Heart left ventricle (tissue), 16 donors: ENCODE results near the gene NKAIN4. TPM values are rescaled to one million over a fixed set of nuclear protein-coding genes. Genes with fewer than 3 reads are reported as not detected.

Experiments
- ATAC-seq, 4 donors: fragments of 200-7000 bp; cut with Tn5 transposase; one replicate each; pipeline ENCODE4 v1.9.1; 2020 to 2022; ENCODE audit warnings: moderate library complexity in 4 of 4, mild to moderate bottlenecking in 3 of 4, moderate number of reproducible peaks in 1 of 4
- DNase-seq, 5 donors: peaks; one replicate each; pipeline ENCODE4 v3.0.0-alpha.2; 2020
- H3K27ac ChIP-seq, 12 donors: fragments of 200-600 bp; sonication (generic) in 4 of 12; one replicate each; pipeline versions ENCODE4 v1.5.0 to v1.8.0; 2016 to 2022; ENCODE audit warnings: mild to moderate bottlenecking in 2 of 12
- H3K27me3 ChIP-seq, 9 donors: fragments of 200-600 bp; sonication (generic) in 2 of 9; one replicate each; pipeline versions ENCODE4 v1.5.1 to v1.8.0; 2016 to 2022; ENCODE audit warnings: mild to moderate bottlenecking in 3 of 9
- H3K36me3 ChIP-seq, 9 donors: fragments of 200-600 bp; sonication (generic) in 2 of 9; one replicate each; pipeline versions ENCODE4 v1.5.0 to v1.8.0; 2018 to 2022; ENCODE audit warnings: mild to moderate bottlenecking in 2 of 9
- H3K4me1 ChIP-seq, 12 donors: fragments of 200-600 bp; sonication (generic) in 4 of 12; one replicate each; pipeline versions ENCODE4 v1.5.0 to v1.8.0; 2016 to 2022; ENCODE audit warnings: mild to moderate bottlenecking in 3 of 12
- H3K4me3 ChIP-seq, 12 donors: fragments of 200-600 bp; sonication (generic) in 4 of 12; one replicate each; pipeline versions ENCODE4 v1.5.0 to v1.8.0; 2017 to 2022; ENCODE audit warnings: mild to moderate bottlenecking in 9 of 12, moderate library complexity in 4 of 12
- H3K9me3 ChIP-seq, 12 donors: fragments of 200-600 bp; sonication (generic) in 4 of 12; one replicate each; pipeline versions ENCODE4 v1.5.0 to v1.8.0; 2016 to 2022; ENCODE audit warnings: mild to moderate bottlenecking in 1 of 12
- POLR2A ChIP-seq, 2 donors: fragments of 450-650 bp; IDR thresholded peaks; one replicate each; pipeline ENCODE4 v1.6.1; 2017; ENCODE audit warnings: antibody characterized with exemption in 2 of 2, mild to moderate bottlenecking in 2 of 2, moderate library complexity in 2 of 2
- WGBS, 4 donors: extraction: QIAGEN DNeasy Blood & Tissue Kit in 2 of 4; methylation state at CpG; one replicate each; pipeline versions ENCODE4 v1.1.5 to v1.1.7; 2013 to 2018; 5-methylcytosine and 5-hydroxymethylcytosine counted together
- intact Hi-C, 10 donors: fragments of 100-400 bp; cut with DNase I; formaldehyde crosslinking; loops; one replicate each; pipeline versions ENCODE4 v1.11.1 to v1.14.2; 2022
- polyA plus RNA-seq, 2 donors: library from polyadenylated mRNA; stranded (reverse); fragments of 200-250 nt; gene quantifications; one replicate each; pipeline ENCODE4 v1.2.3, GENCODE V29; 2013
- total RNA-seq, 9 donors: library from RNA; depleted of rRNA in 2 of 9; stranded (reverse); fragments of >200 nt in 2 of 9; fragmentation: NEBNext Ultra II Directional in 3 of 9; extraction: Animal tissue kit (Norgen Biotek cat#: 25700) in 3 of 9; gene quantifications; one replicate each; pipeline versions ENCODE4 v1.1.0 to v1.2.4, GENCODE V29; 2016 to 2023
- TF ChIP-seq, protein P1 (sequence below), 12 donors: fragments of 200-600 bp; sonication (generic) in 4 of 12; IDR thresholded peaks; one replicate each; pipeline versions ENCODE4 v1.5.0 to v1.8.0; 2018 to 2022; ENCODE audit warnings: antibody characterized with exemption in 12 of 12, mild to moderate bottlenecking in 5 of 12
- donor health status: ischemic (EF 13 %, LVEDD 7.1; RV severe dilation, severe dysfunction).
- donor health status: healthy with polysubstance abuse.
- donor health status: DM: no; HTN: yes; CAD: no.
- donor health status: DM: no; HTN: no; CAD: no.
- donor health status: ischemic (EF 25% LVEDD 6.9; RV normal size, moderate dysfunction).
- donor health status: ischemic (EF 25% LVEDD 5.7; RV mildly dilated, moderate dysfunction).
- donor health status: healthy.
- donor health status: DM: yes; HTN: yes; CAD: no.
- donor health status: ischemic (EF 35%, LVEDD 5.7; RV mildly dilated, moderate dysfunction).
- donor health status: nonischemic (EF 11% LVEDD 7.7; RV severe dilation, severe dysfunction).
- donor health status: DM: yes; HTN: yes; CAD: no.
- donor health status: PGD.
- donor health status: ischemic (EF 29% LVEDD 5.4; RV normal size, mild dysfunction).
- donor health status: nonischemic (EF 23%, LVEDD 6.1; RV moderate dilation, normal function).

The NKAIN4 gene
- total and polyA plus RNA-seq, 11 donors, result not detected

DNA sequence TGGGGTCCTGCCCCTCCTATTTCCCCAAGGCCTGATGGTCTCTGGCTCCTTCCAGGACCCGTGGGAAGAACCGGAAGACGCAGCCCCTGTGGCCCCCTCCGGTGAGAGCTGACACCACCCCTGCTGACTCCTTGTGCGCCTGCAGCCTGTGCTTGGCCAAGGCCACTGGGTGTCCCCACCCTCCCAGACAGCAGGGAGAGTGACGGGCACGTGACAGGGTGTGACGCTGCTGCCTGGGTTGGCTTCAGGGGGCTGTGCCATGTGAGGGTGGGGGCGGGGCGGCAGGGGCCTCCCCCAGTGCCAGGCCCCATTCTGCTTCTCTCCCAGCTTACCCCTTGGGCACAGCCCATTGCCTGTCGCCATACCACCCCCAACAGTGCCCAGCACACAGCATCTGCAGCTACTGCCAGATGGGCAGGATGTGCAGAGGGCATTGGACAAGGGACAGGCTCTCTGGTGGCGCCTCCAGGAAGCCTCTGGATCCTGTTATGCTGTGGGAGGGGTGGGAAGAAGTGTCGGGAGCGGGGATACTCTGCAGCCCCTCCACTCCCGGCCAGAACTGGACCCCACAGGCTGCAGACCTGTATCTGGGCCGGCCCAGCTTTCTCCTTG is 15.6 kb downstream of the NKAIN4 start:
- intact Hi-C loops, result loop anchor here in 1 of 10 donors (10.0 kb wide), 1 partner anchor 184 kb away; no protein-coding TSS in a partner anchor
- H3K27ac ChIP-seq, result no peak overlapping the region
- peaks cover 0 to 22% (median 5%) of the 10 kb centered on the region in 9 donors for H3K27me3 ChIP-seq
- ATAC-seq (peak in 2 of 4 donors; percentile 11 to 40), DNase-seq (no peak)
- H3K4me1 ChIP-seq, result peaks cover 0 to 3% (median 0%) of the 10 kb centered on the region in 12 donors
- TF ChIP-seq, protein P1, sequence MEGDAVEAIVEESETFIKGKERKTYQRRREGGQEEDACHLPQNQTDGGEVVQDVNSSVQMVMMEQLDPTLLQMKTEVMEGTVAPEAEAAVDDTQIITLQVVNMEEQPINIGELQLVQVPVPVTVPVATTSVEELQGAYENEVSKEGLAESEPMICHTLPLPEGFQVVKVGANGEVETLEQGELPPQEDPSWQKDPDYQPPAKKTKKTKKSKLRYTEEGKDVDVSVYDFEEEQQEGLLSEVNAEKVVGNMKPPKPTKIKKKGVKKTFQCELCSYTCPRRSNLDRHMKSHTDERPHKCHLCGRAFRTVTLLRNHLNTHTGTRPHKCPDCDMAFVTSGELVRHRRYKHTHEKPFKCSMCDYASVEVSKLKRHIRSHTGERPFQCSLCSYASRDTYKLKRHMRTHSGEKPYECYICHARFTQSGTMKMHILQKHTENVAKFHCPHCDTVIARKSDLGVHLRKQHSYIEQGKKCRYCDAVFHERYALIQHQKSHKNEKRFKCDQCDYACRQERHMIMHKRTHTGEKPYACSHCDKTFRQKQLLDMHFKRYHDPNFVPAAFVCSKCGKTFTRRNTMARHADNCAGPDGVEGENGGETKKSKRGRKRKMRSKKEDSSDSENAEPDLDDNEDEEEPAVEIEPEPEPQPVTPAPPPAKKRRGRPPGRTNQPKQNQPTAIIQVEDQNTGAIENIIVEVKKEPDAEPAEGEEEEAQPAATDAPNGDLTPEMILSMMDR (IDR thresholded peaks at IDR 0.05), result peak in 1 of 12 donors; percentile 12
- TF ChIP-seq POLR2A (IDR thresholded peaks at IDR 0.05), result no peak
- H3K4me3 ChIP-seq, result no peak overlapping the region
- H3K36me3 ChIP-seq, result no peaks in the 10 kb centered on the region
- 43 to 55% (median 45%) methylated on average over 7 to 16 of the region's 16 CpGs for WGBS, 4 donors
- H3K9me3 ChIP-seq, result no peaks in the 10 kb centered on the region

DNA sequence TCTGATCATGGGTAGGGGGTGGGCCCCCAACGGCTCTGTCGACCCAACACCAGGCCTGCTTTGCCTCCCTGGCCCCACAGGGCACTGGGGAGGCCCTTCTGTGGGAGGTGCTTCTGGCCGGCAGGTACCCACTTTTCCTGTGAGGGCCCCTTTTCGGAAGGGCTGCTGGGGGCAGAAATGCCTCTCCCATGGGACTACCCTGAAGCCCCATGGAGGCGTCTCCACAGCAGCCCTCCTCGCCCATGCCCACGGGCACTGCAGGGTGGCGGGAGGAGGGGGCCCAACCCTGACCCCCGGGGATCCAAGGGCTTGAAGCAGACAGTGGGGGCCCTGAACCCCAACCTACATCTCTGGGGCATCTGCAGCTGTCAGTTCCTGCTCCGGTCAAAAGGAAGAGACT is 16.2 kb downstream of the NKAIN4 start:
- 69 to 80% (median 77%) methylated on average over 5 to 10 of the region's 10 CpGs for whole genome bisulfite sequencing, 4 donors
- intact Hi-C loops, result loop anchor here in 1 of 10 donors (10.0 kb wide), 1 partner anchor 183 kb away; no protein-coding TSS in a partner anchor
- ATAC-seq (no peak), DNase-seq (no peak)
- no peak overlapping the region for H3K4me3 ChIP-seq
- H3K9me3 ChIP-seq, result no peaks in the 10 kb centered on the region
- no peaks in the 10 kb centered on the region for H3K36me3 ChIP-seq
- no peak for TF ChIP-seq POLR2A (IDR thresholded peaks at IDR 0.05)
- TF ChIP-seq, protein P1 (IDR thresholded peaks at IDR 0.05), result no peak
- peaks cover 0 to 20% (median 5%) of the 10 kb centered on the region in 9 donors for H3K27me3 ChIP-seq
- H3K27ac ChIP-seq, result no peak overlapping the region
- peaks cover 0 to 3% (median 0%) of the 10 kb centered on the region in 12 donors for H3K4me1 ChIP-seq

DNA sequence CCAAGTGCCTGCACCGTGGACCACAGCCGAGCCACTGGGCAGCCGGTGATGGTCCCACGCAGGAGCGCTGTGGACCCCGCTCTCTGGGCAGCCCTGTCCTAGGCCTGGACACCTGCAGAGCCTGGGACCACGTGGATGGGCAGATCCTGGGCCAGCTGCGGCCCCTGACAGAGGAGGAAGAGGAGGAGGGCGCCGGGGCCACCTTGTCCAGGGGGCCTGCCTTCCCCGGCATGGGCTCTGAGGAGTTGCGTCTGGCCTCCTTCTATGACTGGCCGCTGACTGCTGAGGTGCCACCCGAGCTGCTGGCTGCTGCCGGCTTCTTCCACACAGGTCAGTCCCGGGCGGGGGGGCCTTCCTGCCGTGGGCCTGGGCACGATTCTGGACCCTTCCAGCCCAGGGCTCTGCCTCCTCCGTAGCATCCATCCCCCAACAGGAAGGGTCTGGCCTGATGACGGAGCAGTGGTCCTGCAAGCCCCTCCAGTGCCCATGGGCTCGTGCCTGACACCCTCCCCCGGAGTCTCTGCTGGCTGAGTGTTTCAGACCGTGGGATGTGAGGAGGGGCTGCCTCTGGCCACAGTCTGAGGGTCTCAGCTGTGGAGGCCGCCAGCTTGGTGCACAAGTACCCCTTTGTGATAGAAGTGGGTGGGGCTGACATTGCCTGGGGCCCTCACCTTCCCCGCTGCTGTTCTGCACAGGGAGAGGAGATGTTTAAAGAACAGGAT is 18.0 kb downstream of the NKAIN4 start:
- Histone ChIP-seq H3K9me3 (no peaks in the 10 kb centered on the region), H3K36me3 (no peaks in the 10 kb centered on the region), H3K4me3 (no peak overlapping the region), H3K27ac (no peak overlapping the region), H3K27me3 (peaks cover 0 to 26% (median 5%) of the 10 kb centered on the region in 9 donors), H3K4me1 (peaks cover 0 to 3% (median 0%) of the 10 kb centered on the region in 12 donors)
- DNase-seq (no peak), ATAC-seq (no peak)
- intact Hi-C loops, result loop anchor here in 1 of 10 donors (10.0 kb wide), 1 partner anchor 181 kb away; no protein-coding TSS in a partner anchor
- TF ChIP-seq, protein P1 (IDR thresholded peaks at IDR 0.05), result no peak
- no peak for TF ChIP-seq POLR2A (IDR thresholded peaks at IDR 0.05)
- 81 to 85% (median 82%) methylated on average over 14 to 26 of the region's 26 CpGs for WGBS, 4 donors

DNA sequence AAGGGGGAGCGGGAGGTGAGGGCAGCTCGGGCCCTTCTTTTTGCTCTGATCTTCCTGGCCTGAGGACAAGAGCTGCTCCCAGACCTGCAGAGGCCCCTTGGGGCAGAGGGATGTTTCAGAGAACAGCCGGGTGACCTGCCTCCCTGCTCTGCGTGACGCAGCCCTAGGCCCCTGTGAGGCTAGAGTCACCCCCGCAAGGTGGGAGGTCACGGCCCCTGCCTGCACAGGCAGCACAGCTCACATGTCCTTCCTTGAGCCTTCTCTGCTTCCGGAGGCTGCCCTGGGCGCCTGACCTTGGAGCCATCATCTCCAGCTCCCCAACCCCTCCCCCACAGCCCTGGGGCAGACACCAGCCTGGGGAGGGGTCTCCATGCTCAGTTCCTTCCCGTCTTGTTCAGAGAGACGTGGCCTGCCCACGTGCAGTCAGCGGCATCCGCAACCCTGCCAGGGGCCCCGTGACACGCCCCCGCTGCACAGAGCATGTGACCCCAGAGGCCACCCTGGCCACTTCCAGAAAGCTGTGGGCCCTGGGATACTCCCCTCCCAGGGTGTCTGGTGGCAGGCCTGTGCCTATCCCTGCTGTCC is 18.8 kb downstream of the NKAIN4 start, which contains the start of gene BIRC7:
Gene BIRC7, plus strand, starts transcription at position 507 of the 585 bp plus-strand sequence. CDS start 192 bp downstream, outside the sequence.
- H3K9me3 ChIP-seq, result no peaks in the 10 kb centered on the region
- no peaks in the 10 kb centered on the region for H3K36me3 ChIP-seq
- peaks cover 0 to 33% (median 8%) of the 10 kb centered on the region in 9 donors for H3K27me3 ChIP-seq
- H3K27ac ChIP-seq, result no peak within 1 kb of the TSS
- no peak within 1 kb of the TSS for H3K4me3 ChIP-seq
- ATAC-seq (peak in 1 of 4 donors; percentile 24), DNase-seq (no peak)
- WGBS, 4 donors, result 43 to 48% (median 45%) methylated on average over 8 to 17 of the region's 17 CpGs
- intact Hi-C loops, result loop anchor here in 1 of 10 donors (10.0 kb wide), 1 partner anchor 181 kb away; no protein-coding TSS in a partner anchor
- peaks cover 0 to 9% (median 0%) of the 10 kb centered on the region in 12 donors for H3K4me1 ChIP-seq
- TF ChIP-seq, protein P1 (IDR thresholded peaks at IDR 0.05), result no peak
- no peak for TF ChIP-seq POLR2A (IDR thresholded peaks at IDR 0.05)
